ENCODE data around the gene PLPP7. TPM values are rescaled to one million over a fixed set of nuclear protein-coding genes. Genes with fewer than 3 reads are reported as not detected.

Gene PLPP7
- total RNA-seq, 2 experiments from 2014 or later, result 0.11 to 0.16 TPM

DNA sequence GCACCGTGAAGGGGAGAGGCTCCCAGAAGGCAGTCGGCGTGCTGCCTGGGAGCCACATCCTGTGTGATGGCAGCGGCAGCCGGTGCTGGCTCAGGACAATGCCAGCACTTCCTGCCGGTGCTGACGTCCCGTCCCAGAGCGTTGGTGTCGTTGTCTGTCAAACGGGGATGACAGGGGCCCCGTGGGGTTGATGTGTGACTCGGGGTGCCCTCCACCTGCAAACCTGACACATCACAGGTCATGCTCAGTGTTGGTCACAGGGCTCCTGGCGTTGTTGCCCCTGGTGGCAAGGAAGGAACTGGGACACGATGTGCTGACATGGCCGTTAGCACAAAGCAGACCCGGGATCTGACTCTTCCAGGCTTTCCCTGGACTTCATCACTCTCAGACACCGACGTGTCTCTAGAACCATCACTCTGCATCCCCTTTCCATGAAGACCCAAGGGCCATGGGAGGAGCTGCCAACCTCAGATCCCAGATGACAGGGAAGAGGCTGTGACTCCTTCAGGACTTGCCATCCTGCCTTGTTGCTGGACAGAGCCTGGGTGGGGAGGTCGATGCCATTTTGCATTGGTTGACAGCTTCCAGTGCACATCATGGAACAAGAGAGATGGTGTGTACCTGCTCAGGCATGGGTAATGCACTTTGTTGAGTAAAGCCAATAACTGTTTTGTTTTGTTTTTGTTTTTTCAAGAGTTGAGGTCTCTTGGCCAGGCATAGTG is 21.5 kb downstream of the PLPP7 start:
- Histone ChIP-seq H3K4me2 (ENCODE audit: low read length) (no peak overlapping the region), H2AFZ (ENCODE audit: low read length) (no peak overlapping the region), H3K27ac (ENCODE audit: low read depth, low read length, poor library complexity, severe bottlenecking) (no peak overlapping the region), H3K79me2 (ENCODE audit: insufficient read depth, low read depth, low read length) (no peaks in the 10 kb centered on the region), H3K4me3 (ENCODE audit: low read depth, low read length, poor library complexity, severe bottlenecking) (no peak overlapping the region), H4K20me1 (ENCODE audit: insufficient read depth, low read length) (no peaks in the 10 kb centered on the region), H3K9me3 (ENCODE audit: low read length) (no peaks in the 10 kb centered on the region), H3K36me3 (ENCODE audit: insufficient read depth, low read length) (no peaks in the 10 kb centered on the region), H3K4me1 (ENCODE audit: insufficient read depth, low read length, poor library complexity, severe bottlenecking) (no peaks in the 10 kb centered on the region), H3K9me2 (ENCODE audit: insufficient read depth, low read length) (no peaks in the 10 kb centered on the region)
- POLR2A ChIA-PET, result interaction anchor here (0.6 to 0.7 kb wide), 2 partner anchors 31 to 34 kb away, joined by 3 read pairs; no protein-coding TSS in a partner anchor
- no TSS peak for BruUV-seq (replicated peaks)
- no peak for TF ChIP-seq EZH2phosphoT487 (IDR thresholded peaks at IDR 0.05; ENCODE audit: borderline replicate concordance, low read depth, low read length)
- TF ChIP-seq, protein P1, sequence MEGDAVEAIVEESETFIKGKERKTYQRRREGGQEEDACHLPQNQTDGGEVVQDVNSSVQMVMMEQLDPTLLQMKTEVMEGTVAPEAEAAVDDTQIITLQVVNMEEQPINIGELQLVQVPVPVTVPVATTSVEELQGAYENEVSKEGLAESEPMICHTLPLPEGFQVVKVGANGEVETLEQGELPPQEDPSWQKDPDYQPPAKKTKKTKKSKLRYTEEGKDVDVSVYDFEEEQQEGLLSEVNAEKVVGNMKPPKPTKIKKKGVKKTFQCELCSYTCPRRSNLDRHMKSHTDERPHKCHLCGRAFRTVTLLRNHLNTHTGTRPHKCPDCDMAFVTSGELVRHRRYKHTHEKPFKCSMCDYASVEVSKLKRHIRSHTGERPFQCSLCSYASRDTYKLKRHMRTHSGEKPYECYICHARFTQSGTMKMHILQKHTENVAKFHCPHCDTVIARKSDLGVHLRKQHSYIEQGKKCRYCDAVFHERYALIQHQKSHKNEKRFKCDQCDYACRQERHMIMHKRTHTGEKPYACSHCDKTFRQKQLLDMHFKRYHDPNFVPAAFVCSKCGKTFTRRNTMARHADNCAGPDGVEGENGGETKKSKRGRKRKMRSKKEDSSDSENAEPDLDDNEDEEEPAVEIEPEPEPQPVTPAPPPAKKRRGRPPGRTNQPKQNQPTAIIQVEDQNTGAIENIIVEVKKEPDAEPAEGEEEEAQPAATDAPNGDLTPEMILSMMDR (conservative IDR thresholded peaks at IDR 0.05; ENCODE audit: low read length), result no peak
- CTCF ChIA-PET (ENCODE audit: unreplicated experiment), result interaction anchor here (0.6 kb wide), 1 partner anchor 190 kb away, joined by 3 read pairs; no protein-coding TSS in a partner anchor
- intact Hi-C loops (cut with micrococcal nuclease; ENCODE audit: unreplicated experiment), result no loop called here
- peak; percentile 7 for DNase-seq (ENCODE audit: low spot score)

DNA sequence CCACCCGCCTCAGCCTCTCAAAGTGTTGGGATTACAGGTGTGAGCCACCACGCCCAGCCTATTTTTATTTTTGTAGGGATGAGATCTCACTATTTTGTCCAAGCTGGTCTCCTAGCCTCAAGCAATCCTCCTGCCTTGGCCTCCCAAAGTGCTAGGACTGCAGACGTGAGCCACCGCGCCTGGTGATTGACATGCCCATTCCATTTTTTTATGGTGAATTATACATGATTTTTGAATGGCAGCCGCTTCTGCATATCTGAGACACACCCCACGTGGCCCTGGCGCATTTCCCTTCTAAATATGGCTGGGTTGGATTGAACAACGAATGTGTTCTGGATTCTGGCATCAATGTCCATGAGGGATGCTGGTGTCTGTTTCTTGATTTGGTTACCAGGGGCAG is 22.7 kb downstream of the PLPP7 start:
- intact Hi-C loops (cut with micrococcal nuclease; ENCODE audit: unreplicated experiment), result no loop called here
- Histone ChIP-seq H3K36me3 (ENCODE audit: insufficient read depth, low read length) (no peaks in the 10 kb centered on the region), H2AFZ (ENCODE audit: low read length) (no peak overlapping the region), H3K4me2 (ENCODE audit: low read length) (no peak overlapping the region), H3K4me3 (ENCODE audit: low read depth, low read length, poor library complexity, severe bottlenecking) (no peak overlapping the region), H3K27ac (ENCODE audit: low read depth, low read length, poor library complexity, severe bottlenecking) (no peak overlapping the region), H3K4me1 (ENCODE audit: insufficient read depth, low read length, poor library complexity, severe bottlenecking) (no peaks in the 10 kb centered on the region), H3K9me3 (ENCODE audit: low read length) (no peaks in the 10 kb centered on the region), H3K9me2 (ENCODE audit: insufficient read depth, low read length) (no peaks in the 10 kb centered on the region), H4K20me1 (ENCODE audit: insufficient read depth, low read length) (no peaks in the 10 kb centered on the region), H3K79me2 (ENCODE audit: insufficient read depth, low read depth, low read length) (no peaks in the 10 kb centered on the region)
- BruUV-seq (replicated peaks), result no TSS peak
- no peak for TF ChIP-seq EZH2phosphoT487 (IDR thresholded peaks at IDR 0.05; ENCODE audit: borderline replicate concordance, low read depth, low read length)
- TF ChIP-seq, protein P1 (conservative IDR thresholded peaks at IDR 0.05; ENCODE audit: low read length), result no peak
- ChIA-PET POLR2A (no interaction called here), CTCF (ENCODE audit: unreplicated experiment) (no interaction called here)
- no peak for DNase-seq (ENCODE audit: low spot score)
